Gastroesophageal sphincter (tissue), 3 donors: ENCODE measurements around the gene DNAH17.

Source experiments
- CTCF ChIP-seq, 4 experiments: fragments of 200-600 bp in 2 of 4; fragments of 450-650 bp in 2 of 4; sonication (generic) in 1 of 4; IDR thresholded peaks; one replicate each; pipeline ENCODE4 v1.5.1; 2017 to 2019; ENCODE audit warnings: antibody characterized with exemption in 4 of 4, mild to moderate bottlenecking in 2 of 4, moderate library complexity in 2 of 4
- EP300 ChIP-seq: sonication (generic); formaldehyde crosslinking; IDR thresholded peaks from one replicate; pipeline ENCODE4 v1.6.1; 2017; ENCODE audit warnings: antibody characterized with exemption, mild to moderate bottlenecking
- POLR2A ChIP-seq, 2 donors: fragments of 450-650 bp; IDR thresholded peaks; one replicate each; pipeline ENCODE4 v1.6.1; 2017; ENCODE audit warnings: antibody characterized with exemption in 2 of 2, mild to moderate bottlenecking in 2 of 2, moderate library complexity in 1 of 2

- TF ChIP-seq CTCF (IDR thresholded peaks at IDR 0.05) (no peak), EP300 (no peak), POLR2A (IDR thresholded peaks at IDR 0.05) (no peak)
These were observed 184.9 kb downstream of the DNAH17 start for GRCh38 chr17:78392295-78392694.
